Measurements from ENCODE around the gene RNF32.
"Not testable (repeated sequence)": the region's sequence is repeated elsewhere in the genome, so short reads cannot be mapped to it uniquely, and the experiment has no call there.

The RNF32 gene

DNA sequence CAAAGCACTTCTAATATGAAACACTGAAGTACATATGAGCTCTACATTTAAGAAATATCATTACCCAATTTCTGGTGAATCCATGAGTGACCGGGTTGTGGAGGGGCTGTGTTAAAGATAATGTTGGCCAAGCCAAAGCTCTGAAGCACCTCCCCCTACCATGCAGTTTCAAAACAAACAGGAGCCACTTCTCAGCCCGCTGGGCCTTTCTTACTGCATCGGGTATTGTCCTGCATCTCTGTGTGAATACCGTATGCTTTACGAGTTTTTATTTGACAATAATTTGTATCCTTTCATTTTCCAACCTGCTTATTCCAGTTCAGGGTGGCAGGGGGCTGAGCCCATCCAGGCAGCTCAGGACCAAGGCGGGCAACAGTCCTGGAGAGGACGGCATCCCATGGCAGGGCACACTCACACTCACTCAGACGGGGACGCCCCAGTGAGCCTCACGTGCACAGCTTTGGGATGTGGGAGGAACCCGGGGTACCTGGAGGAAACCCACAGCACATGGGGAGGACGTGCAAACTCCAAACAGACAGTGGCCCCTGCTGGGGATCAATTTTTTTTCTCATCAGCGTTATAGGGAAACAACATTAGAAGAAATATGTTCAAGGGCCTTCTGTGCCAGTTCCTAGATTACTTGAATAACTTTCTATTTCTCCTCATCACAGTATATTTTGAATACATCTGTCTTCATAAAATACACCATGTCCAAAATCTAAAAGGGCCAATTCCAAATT lies 1.9 kb downstream of the RNF32 start:
- Mint-ChIP-seq H3K4me3 (peak overlapping the region; percentile 34 to 75 (median 71)), H3K27me3 (ENCODE audit: low read depth) (peaks cover 7% of the 10 kb centered on the region), H3K9me3 (peaks cover 11% of the 10 kb centered on the region), H3K4me1 (peaks cover 13% of the 10 kb centered on the region), H3K27ac (peak overlapping the region in 1 of 3 experiments; percentile 41), H3K36me3 (ENCODE audit: low read depth) (peaks cover 7% of the 10 kb centered on the region)
- TF ChIP-seq, protein P1, sequence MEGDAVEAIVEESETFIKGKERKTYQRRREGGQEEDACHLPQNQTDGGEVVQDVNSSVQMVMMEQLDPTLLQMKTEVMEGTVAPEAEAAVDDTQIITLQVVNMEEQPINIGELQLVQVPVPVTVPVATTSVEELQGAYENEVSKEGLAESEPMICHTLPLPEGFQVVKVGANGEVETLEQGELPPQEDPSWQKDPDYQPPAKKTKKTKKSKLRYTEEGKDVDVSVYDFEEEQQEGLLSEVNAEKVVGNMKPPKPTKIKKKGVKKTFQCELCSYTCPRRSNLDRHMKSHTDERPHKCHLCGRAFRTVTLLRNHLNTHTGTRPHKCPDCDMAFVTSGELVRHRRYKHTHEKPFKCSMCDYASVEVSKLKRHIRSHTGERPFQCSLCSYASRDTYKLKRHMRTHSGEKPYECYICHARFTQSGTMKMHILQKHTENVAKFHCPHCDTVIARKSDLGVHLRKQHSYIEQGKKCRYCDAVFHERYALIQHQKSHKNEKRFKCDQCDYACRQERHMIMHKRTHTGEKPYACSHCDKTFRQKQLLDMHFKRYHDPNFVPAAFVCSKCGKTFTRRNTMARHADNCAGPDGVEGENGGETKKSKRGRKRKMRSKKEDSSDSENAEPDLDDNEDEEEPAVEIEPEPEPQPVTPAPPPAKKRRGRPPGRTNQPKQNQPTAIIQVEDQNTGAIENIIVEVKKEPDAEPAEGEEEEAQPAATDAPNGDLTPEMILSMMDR (IDR thresholded peaks at IDR 0.05; ENCODE audit: unreplicated experiment in 3 of 3) = no peak

DNA sequence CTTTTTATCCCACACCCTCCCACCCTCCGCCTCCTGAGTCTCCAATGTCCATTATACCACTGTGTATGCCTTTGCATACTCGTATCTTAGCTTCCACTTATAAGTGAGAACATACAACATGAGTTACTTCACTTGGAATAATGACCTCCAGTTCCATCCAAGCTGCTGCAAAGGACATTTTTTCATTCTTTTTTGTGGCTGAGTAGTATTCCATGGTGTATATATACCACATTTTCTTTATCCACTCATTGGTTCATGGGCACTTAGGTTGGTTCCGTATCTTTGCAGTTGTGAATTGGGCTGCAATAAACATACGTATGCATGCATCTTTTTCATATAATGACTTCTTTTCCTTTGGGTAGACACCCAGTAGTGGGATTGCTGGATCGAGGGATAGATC lies 6.8 kb downstream of the RNF32 start:
- H3K4me1 Mint-ChIP-seq; H3K4me3 Mint-ChIP-seq; H3K27me3 Mint-ChIP-seq (ENCODE audit: low read depth); H3K9me3 Mint-ChIP-seq; H3K27ac Mint-ChIP-seq; H3K36me3 Mint-ChIP-seq (ENCODE audit: low read depth): not testable (repeated sequence)

DNA sequence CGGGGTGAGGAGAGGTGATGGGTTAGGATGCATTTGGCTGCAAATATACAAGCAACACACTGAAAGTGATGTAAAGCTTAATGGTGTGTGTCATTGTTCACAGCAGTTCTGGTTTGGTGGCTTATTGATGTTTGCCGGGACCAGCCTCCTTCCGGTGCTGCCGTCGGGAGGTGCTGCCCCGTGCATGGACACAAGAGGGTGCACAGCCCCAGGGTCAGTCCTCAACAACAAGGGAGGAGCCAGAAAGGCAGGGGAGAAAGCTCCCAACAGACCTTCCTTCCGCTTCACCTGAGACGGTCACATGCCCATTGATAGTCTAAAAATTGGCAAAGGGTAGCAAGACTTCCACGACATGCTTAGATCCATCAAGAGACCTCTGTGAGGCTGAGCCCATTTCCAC lies 9.5 kb downstream of the RNF32 start:
- H3K27me3 Mint-ChIP-seq (ENCODE audit: low read depth) = peaks cover 4% of the 10 kb centered on the region
- H3K4me3 Mint-ChIP-seq = no peak overlapping the region
- H3K36me3 Mint-ChIP-seq (ENCODE audit: low read depth) = no peaks in the 10 kb centered on the region
- peaks cover 7% of the 10 kb centered on the region for H3K4me1 Mint-ChIP-seq
- TF ChIP-seq, protein P1 (IDR thresholded peaks at IDR 0.05; ENCODE audit: unreplicated experiment in 3 of 3) = no peak
- no peak overlapping the region for H3K27ac Mint-ChIP-seq
- H3K9me3 Mint-ChIP-seq = peaks cover 4% of the 10 kb centered on the region

DNA sequence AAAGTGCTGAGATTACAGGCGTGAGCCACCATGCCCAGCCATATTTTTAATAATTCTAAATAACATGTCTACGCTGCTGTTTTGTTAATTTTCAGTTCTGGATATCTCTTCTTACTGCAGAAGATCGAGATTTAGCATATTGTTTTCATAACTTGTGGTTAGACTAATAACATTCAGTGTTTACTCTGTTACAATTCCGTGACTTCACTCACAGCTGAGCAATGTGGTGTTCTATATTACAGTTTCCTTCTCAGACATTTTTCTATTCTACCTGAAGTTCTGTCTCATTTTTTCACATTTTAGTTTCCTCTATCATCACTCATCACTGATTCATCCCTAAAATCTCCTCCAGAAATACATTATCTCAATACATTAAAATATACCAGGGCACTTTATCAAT lies 10.9 kb downstream of the RNF32 start:
- Mint-ChIP-seq H3K4me3 (no peak overlapping the region), H3K9me3 (peaks cover 4% of the 10 kb centered on the region), H3K36me3 (ENCODE audit: low read depth) (no peaks in the 10 kb centered on the region), H3K27me3 (ENCODE audit: low read depth) (peaks cover 4% of the 10 kb centered on the region), H3K27ac (no peak overlapping the region), H3K4me1 (peaks cover 10% of the 10 kb centered on the region)
- TF ChIP-seq, protein P1 (IDR thresholded peaks at IDR 0.05; ENCODE audit: unreplicated experiment in 3 of 3) = no peak

DNA sequence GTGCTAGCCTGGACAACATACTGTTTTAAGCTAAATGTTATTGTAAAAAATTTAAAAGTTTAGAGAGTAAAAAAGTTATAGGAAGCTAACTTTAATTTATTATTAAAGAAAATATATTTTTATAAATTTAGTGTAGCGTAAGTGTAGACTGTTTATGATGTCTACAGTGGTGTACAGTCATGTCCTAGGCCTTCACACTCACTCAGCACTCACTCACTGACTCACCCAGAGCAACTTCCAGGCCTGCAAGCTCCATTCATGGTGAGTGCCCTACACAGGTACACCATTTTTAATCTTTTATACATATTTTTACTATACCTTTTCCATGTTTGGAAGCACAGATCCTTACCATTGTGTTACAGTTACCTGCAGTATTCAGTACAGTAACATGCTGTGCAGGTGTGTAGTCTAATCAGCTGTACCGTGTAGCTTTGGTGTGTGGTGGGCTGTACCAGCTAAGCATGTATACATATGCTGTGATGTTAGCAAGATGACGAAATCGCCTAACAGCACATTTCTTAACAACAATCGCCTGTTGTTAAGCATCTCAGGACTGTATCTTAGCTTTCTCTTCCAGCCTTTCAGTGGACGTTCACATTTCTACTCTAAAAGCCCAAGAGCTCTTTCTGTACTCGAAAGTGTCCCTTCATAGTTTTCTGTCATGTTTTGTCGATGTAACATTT lies 12.5 kb downstream of the RNF32 start:
- peaks cover 4% of the 10 kb centered on the region for H3K27me3 Mint-ChIP-seq (ENCODE audit: low read depth)
- H3K4me1 Mint-ChIP-seq = peaks cover 14% of the 10 kb centered on the region
- no peak overlapping the region for H3K4me3 Mint-ChIP-seq
- H3K27ac Mint-ChIP-seq = no peak overlapping the region
- TF ChIP-seq, protein P1 (IDR thresholded peaks at IDR 0.05; ENCODE audit: unreplicated experiment in 3 of 3) = no peak
- H3K9me3 Mint-ChIP-seq = peaks cover 2% of the 10 kb centered on the region
- no peaks in the 10 kb centered on the region for H3K36me3 Mint-ChIP-seq (ENCODE audit: low read depth)

DNA sequence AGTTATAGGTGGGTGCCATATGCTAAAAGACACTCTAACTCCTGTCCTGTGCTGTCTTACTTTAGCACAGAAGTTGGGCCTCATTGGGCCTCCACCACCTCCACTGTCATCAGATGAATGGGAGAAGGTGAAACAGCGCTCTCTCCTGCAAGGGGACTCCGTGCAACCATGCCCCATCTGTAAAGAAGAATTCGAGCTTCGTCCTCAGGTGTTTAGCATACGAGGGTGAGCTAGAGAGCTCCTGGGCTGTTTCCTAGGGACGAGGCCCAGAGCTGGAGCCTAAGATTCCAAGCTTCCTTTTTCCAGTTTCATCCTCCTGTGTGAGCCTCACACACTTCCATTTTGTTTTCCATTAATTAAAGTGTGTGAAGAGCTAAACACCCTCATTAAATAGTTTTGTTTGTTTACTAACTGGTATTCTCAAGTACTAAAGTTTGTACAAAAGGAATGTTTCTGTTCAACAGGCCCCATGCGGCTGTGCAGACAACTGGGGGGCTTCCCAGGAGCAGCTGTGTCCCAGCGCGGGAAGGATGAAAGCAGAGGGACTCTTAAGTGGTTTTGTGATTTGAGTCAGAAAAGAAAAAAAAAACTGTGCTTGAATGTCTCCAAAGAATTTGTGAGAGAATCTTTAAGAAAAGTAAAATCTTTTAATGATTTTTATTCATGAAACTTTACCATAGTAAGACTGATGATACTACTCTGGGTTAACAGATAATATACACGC lies 14.1 kb downstream of the RNF32 start:
- TF ChIP-seq, protein P1 (IDR thresholded peaks at IDR 0.05; ENCODE audit: unreplicated experiment in 3 of 3) = no peak
- Mint-ChIP-seq H3K36me3 (ENCODE audit: low read depth) (no peaks in the 10 kb centered on the region), H3K27me3 (ENCODE audit: low read depth) (peaks cover 4% of the 10 kb centered on the region), H3K4me3 (no peak overlapping the region), H3K4me1 (peaks cover 14% of the 10 kb centered on the region), H3K9me3 (no peaks in the 10 kb centered on the region), H3K27ac (no peak overlapping the region)
